Loucy (cell line): ENCODE data around the gene TTC9B.

Experiments used
- H2AFZ ChIP-seq: fragments of 200-600 bp; sonication (generic); 2 replicates; pipeline ENCODE4 v1.6.0; 2016; ENCODE audit warnings: antibody characterized with exemption, mild to moderate bottlenecking, low read length, moderate library complexity
- H3F3A ChIP-seq: fragments of 200-600 bp; 2 replicates; pipeline ENCODE4 v1.6.0; 2016; ENCODE audit warnings: antibody characterized with exemption, low read depth, mild to moderate bottlenecking
- H3K27me3 ChIP-seq: fragments of 200-600 bp; sonication (generic); 2 replicates; pipeline ENCODE4 v1.6.1; 2014; ENCODE audit warnings: low read length, mild to moderate bottlenecking; ENCODE audit not compliant: insufficient read depth, poor library complexity, severe bottlenecking
- H3K36me3 ChIP-seq: fragments of 200-600 bp; sonication (generic); 2 replicates; pipeline ENCODE4 v1.6.1; 2016; ENCODE audit warnings: low read length; ENCODE audit not compliant: insufficient read depth
- H3K4me1 ChIP-seq: fragments of 200-600 bp; sonication (generic); 2 replicates; pipeline ENCODE4 v1.5.1; 2014; ENCODE audit warnings: low read length, mild to moderate bottlenecking; ENCODE audit not compliant: insufficient read depth, poor library complexity, severe bottlenecking
- H3K4me2 ChIP-seq: fragments of 200-600 bp; sonication (generic); 2 replicates; pipeline ENCODE4 v1.6.0; 2014; ENCODE audit warnings: antibody characterized with exemption, low read length, low read depth, mild to moderate bottlenecking; ENCODE audit not compliant: poor library complexity, severe bottlenecking
- H3K4me3 ChIP-seq: fragments of 200-600 bp; sonication (generic); 2 replicates; pipeline ENCODE4 v1.5.1; 2014; ENCODE audit warnings: low read length, mild to moderate bottlenecking, mixed read lengths; ENCODE audit not compliant: poor library complexity, severe bottlenecking
- H3K79me2 ChIP-seq: fragments of 200-600 bp; sonication (generic); 2 replicates; pipeline ENCODE4 v1.6.1; 2014; ENCODE audit warnings: low read length; ENCODE audit not compliant: insufficient read depth
- H3K9ac ChIP-seq: fragments of 200-600 bp; sonication (generic); 2 replicates; pipeline ENCODE4 v1.6.0; 2014; ENCODE audit warnings: mild to moderate bottlenecking, low read depth, low read length, moderate library complexity; ENCODE audit not compliant: poor library complexity, severe bottlenecking
- H3K9me2 ChIP-seq: fragments of 200-600 bp; sonication (generic); replicated peaks from 2 replicates; pipeline ENCODE4 v1.6.1; 2016; ENCODE audit warnings: low read depth, low read length, mixed read lengths
- H3K9me3 ChIP-seq: fragments of 200-600 bp; sonication (generic); 2 replicates; pipeline ENCODE4 v1.6.1; 2014; ENCODE audit warnings: mild to moderate bottlenecking, antibody characterized with exemption, low read length, low read depth; ENCODE audit not compliant: insufficient read depth
- H4K20me1 ChIP-seq: fragments of 200-600 bp; sonication (generic); 2 replicates; pipeline ENCODE4 v1.6.0; 2014; ENCODE audit warnings: antibody characterized with exemption, low read length, mild to moderate bottlenecking; ENCODE audit not compliant: insufficient read depth, poor library complexity, severe bottlenecking
- CTCF ChIP-seq: fragments of 200-600 bp; sonication (generic); conservative IDR thresholded peaks from 2 replicates; pipeline ENCODE4 v1.5.1; 2014; ENCODE audit warnings: mild to moderate bottlenecking, antibody characterized with exemption, low read length
- EZH2phosphoT487 ChIP-seq: fragments of 200-600 bp; IDR thresholded peaks from 2 replicates; pipeline ENCODE4 v1.6.1; 2018; ENCODE audit warnings: antibody characterized with exemption, mild to moderate bottlenecking, moderate library complexity, borderline replicate concordance

Gene TTC9B

GRCh38 chr19:40229484-40229883, 11.3 kb upstream of the TTC9B start:
- Histone ChIP-seq H3K36me3 (peaks cover 13% of the 10 kb centered on the region; the same call in 1 of the 2 replicates), H3K4me2 (no peak overlapping the region), H3K9me2 (no peaks in the 10 kb centered on the region), H4K20me1 (no peaks in the 10 kb centered on the region), H3F3A (no peaks in the 10 kb centered on the region), H3K4me3 (no peak overlapping the region), H3K9me3 (no peaks in the 10 kb centered on the region), H3K27me3 (no peaks in the 10 kb centered on the region), H3K9ac (no peak overlapping the region), H3K79me2 (no peaks in the 10 kb centered on the region), H3K4me1 (no peaks in the 10 kb centered on the region), H2AFZ (no peak overlapping the region)
- TF ChIP-seq CTCF (no peak), EZH2phosphoT487 (no peak)

GRCh38 chr19:40228863-40229262, 10.7 kb upstream of the TTC9B start:
- Histone ChIP-seq H3K4me1 (no peaks in the 10 kb centered on the region), H2AFZ (no peak overlapping the region), H3K36me3 (peaks cover 11% of the 10 kb centered on the region; the same call in 1 of the 2 replicates), H3K79me2 (no peaks in the 10 kb centered on the region), H4K20me1 (no peaks in the 10 kb centered on the region), H3K4me2 (no peak overlapping the region), H3K4me3 (no peak overlapping the region), H3K27me3 (no peaks in the 10 kb centered on the region), H3F3A (no peaks in the 10 kb centered on the region), H3K9me2 (no peaks in the 10 kb centered on the region), H3K9ac (no peak overlapping the region), H3K9me3 (no peaks in the 10 kb centered on the region)
- TF ChIP-seq CTCF (no peak), EZH2phosphoT487 (no peak)

GRCh38 chr19:40228346-40228745, 10.2 kb upstream of the TTC9B start:
- Histone ChIP-seq H3K36me3 (peaks cover 7% of the 10 kb centered on the region; the same call in 1 of the 2 replicates), H3F3A (no peaks in the 10 kb centered on the region), H2AFZ (no peak overlapping the region), H3K27me3 (no peaks in the 10 kb centered on the region), H3K9ac (no peak overlapping the region), H3K79me2 (no peaks in the 10 kb centered on the region), H3K4me3 (no peak overlapping the region), H3K9me2 (no peaks in the 10 kb centered on the region), H4K20me1 (no peaks in the 10 kb centered on the region), H3K4me2 (no peak overlapping the region), H3K4me1 (no peaks in the 10 kb centered on the region), H3K9me3 (no peaks in the 10 kb centered on the region)
- TF ChIP-seq EZH2phosphoT487 (no peak), CTCF (no peak)
